Mucosa of stomach (tissue), 1 donor: ENCODE measurements around the gene PLA2G12B.

Source experiments
- H3K27me3 ChIP-seq: one replicate; pipeline ENCODE4 v1.7.0; 2013; ENCODE audit warnings: mild to moderate bottlenecking, low read length; ENCODE audit not compliant: control insufficient read depth, insufficient read depth
- H3K36me3 ChIP-seq: one replicate; pipeline ENCODE4 v1.7.0; 2013; ENCODE audit warnings: low read length; ENCODE audit not compliant: control insufficient read depth, insufficient read depth
- H3K4me1 ChIP-seq: one replicate; pipeline ENCODE4 v1.7.0; 2013; ENCODE audit warnings: mild to moderate bottlenecking, low read length; ENCODE audit not compliant: control insufficient read depth, insufficient read depth
- H3K4me3 ChIP-seq: one replicate; pipeline ENCODE4 v1.7.0; 2013; ENCODE audit warnings: low read length
- H3K9ac ChIP-seq: one replicate; pipeline ENCODE4 v1.7.0; 2013; ENCODE audit warnings: mild to moderate bottlenecking, low read length, moderate library complexity
- H3K9me3 ChIP-seq: one replicate; pipeline ENCODE4 v1.7.0; 2013; ENCODE audit warnings: mild to moderate bottlenecking, low read length, moderate library complexity; ENCODE audit not compliant: control insufficient read depth
- donor health status: Pancreatic carcinoma.

Gene PLA2G12B

DNA sequence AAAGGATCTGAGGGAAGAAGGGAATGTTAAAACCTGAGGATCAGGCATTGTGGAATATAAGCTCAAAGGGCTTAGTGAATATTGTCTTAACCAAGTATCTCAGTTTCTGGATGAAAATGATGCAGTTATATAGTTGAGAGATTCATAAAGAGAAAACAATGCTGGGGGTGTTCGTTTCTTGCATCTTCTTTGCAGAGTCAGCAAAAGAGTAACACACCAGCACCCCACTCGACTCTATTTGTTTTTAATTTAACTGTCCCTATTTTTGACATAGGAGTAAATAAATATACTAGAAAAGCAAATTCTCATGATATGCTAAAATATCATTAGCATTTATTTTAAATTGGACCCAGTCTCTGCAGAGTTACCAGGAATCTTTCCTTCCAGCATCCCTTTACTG, 68.7 kb downstream of the PLA2G12B start:
- Histone ChIP-seq H3K27me3 (no peaks in the 10 kb centered on the region), H3K9ac (no peak overlapping the region), H3K4me1 (no peaks in the 10 kb centered on the region), H3K4me3 (no peak overlapping the region), H3K9me3 (no peaks in the 10 kb centered on the region), H3K36me3 (no peaks in the 10 kb centered on the region)
